COLO668 (cell line): Measurements from ENCODE around the gene KRR1.
"Not testable (repeated sequence)": the region's sequence is repeated elsewhere in the genome, so short reads cannot be mapped to it uniquely, and the experiment has no call there.

Experiments used
- DNase-seq: peaks from one replicate; lab custom pipeline; 2025; ENCODE audit not compliant: unreplicated experiment; lab: John Stamatoyannopoulos, UW

The KRR1 gene

GRCh38 chr12:75526655-75527511, 15.5 kb upstream of the KRR1 start:
- DNase-seq = no peak

DNA sequence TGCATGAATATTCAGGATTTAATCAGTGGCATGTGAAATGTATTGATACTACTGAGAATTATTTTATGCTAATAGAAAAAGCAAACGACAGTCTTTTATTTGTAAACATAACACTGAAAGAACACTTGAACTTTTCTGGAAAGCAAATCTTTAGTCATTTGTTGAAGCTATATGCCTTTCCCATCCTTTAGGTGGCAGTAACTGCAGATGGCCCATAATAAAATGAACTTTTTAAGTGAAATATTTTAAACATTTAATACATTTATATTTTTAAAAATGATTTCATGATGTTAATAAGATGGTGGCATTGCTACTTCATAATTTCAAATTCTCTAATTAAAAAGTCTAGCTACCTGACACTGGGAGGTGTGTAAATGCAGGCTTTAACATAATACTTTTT, 13.9 kb upstream of the KRR1 start:
- no peak for DNase-seq

- not testable (repeated sequence) for DNase-seq
These were observed 10.7 kb upstream of the KRR1 start for GRCh38 chr12:75522124-75522523.

DNA sequence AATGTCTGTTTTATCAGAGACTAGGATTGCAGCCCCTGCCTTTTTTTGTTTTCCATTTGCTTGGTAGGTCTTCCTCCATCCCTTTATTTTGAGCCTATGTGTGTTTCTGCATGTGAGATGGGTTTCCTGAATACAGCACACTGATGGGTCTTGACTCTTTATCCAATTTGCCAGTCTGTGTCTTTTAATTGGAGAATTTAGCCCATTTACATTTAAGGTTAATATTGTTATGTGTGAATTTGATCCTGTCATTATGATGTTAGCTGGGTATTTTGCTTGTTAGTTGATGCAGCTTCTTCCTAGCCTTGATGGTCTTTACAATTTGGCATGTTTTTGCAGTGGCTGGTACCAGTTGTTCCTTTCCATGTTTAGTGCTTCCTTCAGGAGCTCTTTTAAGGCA, 9.8 kb upstream of the KRR1 start:
- DNase-seq = not testable (repeated sequence)

DNA sequence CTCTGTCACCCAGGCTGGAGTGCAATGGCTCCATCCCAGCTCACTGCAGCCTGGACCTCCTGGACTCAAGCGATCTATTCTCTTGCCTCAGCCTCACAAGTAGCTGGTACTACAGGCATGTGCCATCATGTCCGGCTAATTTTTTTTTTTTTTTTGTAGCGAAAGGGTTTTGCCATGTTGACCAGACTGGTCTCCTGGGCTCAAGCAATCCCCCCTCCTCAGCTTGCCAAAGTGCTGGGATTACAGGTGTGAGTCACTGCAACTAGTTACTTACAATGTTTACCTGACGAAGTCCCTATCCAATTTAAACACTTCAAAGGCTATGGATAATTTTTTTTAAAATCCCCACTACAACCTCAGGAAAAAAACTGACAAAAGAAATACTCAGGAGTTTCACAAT, 1.8 kb downstream of the KRR1 start:
- no peak for DNase-seq

DNA sequence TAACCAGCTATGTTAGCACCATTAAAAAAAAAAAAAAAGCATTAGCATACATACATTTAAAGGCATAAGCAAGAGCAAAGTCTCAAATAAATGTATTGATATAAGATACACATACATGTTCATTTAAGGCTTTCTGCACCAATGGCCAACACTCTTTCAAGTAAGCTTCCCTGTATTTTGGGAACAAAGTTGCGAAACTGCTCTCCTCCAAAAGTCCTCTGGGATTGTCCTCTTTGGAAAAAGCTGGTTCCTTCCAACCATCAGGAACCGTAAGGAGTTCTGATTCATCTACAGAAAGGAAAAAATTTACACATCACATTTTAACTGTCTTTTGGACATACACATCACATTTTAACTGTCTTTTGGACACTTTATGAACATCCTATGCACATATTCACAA, 3.2 kb downstream of the KRR1 start:
- DNase-seq = no peak

GRCh38 chr12:75507086-75507485, 4.3 kb downstream of the KRR1 start:
- DNase-seq = no peak

GRCh38 chr12:75505706-75506312, 5.6 kb downstream of the KRR1 start:
- no peak for DNase-seq

DNA sequence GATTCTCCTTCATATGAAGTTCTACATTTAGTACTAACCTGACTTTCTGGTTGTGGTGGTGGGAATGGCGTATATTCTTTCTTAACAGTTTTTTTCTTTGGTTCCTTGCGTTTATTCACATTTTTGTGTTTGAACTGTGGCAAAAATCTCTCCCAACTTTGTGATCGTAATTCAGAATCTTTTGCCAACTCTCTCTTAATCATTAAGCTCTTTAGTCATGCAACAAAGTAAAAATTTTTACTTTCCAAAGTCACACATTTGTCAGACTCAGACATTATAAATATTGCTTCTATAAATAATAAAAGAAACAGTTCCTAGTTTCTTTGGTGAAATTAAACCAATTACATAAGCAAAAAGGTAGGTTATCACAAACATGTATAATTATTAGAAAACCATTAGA, 7.5 kb downstream of the KRR1 start:
- DNase-seq = no peak

DNA sequence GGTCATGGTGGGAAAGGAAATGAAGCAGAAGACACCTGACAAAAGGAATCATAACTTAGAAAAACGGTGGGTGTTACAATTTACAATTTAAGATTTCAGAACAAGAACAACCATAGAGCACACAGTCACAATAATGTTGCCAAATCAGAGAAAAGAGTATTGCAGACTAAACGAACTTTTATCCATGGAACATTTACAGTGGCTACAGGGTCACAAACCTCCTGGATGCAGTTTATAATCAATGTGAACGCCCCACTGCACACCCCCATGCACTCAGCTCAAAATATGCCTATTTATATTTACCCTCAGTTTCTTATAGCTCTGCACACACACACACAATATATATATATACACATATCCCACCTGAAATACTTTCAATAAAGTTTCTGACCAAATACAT, 8.0 kb downstream of the KRR1 start:
- DNase-seq = no peak

GRCh38 chr12:75491169-75491568, 20.2 kb downstream of the KRR1 start:
- no peak for DNase-seq

DNA sequence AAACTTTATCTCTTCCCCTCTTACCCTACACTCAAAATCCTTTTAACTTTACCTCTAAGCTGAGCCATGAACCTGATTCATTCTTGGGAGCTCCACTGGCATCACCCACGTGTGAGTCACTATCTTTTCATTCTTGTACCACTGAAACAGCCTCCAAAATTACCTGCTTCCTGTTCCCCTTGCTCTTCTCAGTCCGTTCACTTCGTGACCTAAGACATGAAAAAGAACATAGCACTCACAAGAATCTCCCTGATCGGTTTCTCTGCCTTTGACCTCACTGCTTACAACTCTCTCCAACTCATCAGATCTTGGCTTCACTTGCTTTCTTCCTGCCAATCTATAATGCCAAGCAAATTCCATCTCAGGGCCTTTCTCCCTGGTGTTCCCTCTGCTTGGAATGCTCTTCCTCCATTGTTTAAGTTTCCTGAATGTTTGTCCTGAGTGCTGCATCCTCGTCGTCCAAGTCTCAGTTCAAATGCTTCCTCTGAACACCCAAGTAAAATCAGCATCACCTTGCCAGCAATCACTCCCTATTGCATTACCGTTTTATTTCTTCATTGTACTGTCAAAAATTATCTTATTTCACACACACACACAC, 21.7 kb downstream of the KRR1 start:
- no peak for DNase-seq

DNA sequence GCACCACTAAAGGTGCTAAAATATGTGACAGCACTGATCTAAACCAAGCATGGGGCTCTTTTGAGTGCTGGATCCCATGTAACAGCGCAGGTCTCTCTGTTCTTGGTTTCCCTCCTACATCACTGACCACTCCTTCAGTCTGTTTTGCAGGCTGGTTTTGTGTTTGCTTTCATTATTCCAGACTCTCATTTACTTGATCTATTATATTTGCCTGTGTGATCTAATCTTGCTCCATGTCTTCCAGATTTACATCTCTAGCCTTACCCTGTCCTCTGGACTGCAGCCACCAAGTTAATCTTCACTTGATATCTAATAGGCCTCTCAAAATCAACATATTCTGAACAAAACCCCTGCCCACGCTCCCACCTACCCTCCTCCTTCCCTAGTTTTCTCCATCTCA, 22.2 kb downstream of the KRR1 start:
- DNase-seq = no peak

DNA sequence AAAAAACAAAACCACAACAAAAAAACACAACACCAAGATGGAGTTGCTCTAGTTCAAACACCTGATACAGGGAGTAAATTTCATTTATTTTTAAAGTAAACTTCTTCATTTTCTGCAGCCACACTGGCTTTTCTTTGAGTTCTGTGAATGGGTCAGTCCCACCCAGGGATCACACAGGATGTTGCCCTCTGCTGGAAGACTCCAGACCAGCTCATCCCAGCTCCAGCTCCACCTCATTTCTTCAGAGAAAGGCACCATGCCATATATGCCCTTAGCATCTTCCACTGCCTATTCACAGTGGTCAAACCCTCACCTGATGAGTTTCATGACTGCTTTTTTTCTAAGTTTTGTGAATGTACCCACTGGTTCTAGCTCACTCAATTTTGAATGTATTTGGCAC, 22.9 kb downstream of the KRR1 start:
- no peak for DNase-seq

DNA sequence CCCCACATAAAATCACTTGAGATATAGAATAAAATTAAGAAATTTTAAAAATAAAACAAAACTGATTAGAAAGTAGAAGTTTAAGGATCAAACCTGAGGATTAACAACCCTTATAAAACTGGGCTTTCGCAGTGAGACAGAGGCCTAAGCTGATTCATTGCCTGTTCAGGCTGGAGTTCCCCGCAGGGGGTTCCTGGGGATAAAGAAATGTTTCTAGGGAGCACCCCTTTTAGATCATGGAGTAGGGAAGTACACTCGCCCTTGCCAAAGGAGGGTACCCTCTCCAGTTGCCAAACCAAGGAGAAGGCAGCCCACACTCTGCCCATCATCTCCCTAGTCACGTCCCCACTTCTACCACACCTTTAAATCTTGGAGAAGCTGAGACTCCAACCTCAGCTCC, 24.1 kb downstream of the KRR1 start:
- no peak for DNase-seq

DNA sequence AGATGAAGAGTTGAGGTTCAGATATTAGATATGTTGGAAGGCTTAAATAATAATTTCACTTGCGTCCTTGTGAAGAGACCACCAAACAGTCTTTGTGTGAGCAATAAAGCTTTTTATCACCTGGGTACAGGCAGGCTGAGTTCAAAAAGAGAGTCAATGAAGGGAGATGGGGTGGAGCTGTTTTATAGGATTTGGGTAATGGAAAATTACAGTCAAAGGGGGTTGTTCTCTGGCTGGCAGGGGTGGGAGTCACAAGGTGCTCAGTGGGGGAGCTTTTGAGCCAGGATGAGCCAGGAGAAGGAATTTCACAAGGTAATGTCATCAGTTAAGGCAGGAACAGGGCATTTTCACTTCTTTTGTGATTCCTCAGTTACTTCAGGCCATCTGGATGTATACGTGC, 27.0 kb downstream of the KRR1 start:
- not testable (repeated sequence) for DNase-seq

DNA sequence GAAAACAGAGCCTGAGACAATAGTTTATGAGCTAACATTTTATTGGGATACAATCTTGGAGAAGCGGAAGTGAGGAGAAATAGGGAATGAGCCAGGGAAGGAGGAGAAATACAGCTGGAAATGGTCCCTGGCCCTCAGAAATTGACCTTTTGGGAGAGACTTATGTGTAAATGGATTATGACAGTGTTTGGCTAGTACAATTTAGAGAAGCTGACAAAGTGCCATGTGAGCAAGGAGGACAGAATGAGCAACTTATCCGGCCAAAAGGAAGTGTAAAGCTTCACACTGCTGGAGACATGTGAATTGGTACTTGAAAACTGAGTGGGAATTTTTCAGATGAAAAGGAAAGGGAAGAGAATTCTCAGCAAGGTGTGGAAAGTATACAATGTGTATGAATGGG, 28.0 kb downstream of the KRR1 start:
- DNase-seq = no peak

- no peak for DNase-seq
These were observed 28.8 kb downstream of the KRR1 start for GRCh38 chr12:75482646-75483045.

DNA sequence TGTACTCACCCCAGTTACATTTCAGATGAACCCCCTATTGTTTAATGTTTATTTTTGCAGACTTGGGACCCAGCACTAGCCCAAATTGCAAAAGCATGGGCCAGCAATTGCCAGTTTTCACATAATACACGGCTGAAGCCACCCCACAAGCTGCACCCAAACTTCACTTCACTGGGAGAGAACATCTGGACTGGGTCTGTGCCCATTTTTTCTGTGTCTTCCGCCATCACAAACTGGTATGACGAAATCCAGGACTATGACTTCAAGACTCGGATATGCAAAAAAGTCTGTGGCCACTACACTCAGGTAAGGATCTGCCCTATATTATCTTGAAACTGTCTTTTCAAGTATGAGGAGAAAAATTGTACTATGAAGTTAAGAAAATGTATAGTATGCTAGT, 29.6 kb downstream of the KRR1 start:
- DNase-seq = no peak

- no peak for DNase-seq
These were observed 30.2 kb downstream of the KRR1 start for GRCh38 chr12:75481013-75481705.

- DNase-seq = no peak
These were observed 30.9 kb downstream of the KRR1 start, which contains the start of gene GLIPR1 for GRCh38 chr12:75480469-75480949. TSS of gene GLIPR1 (plus strand) at chr12:75480755. CDS start at chr12:75480881, 126 bp downstream.
